HEK293T (cell line): ENCODE measurements around the gene ATR.

Experiments used
- ARNT ChIP-seq: fragments of 450-650 bp; IDR thresholded peaks from 2 replicates; pipeline ENCODE4 v1.6.1; 2017; ENCODE audit warnings: mild to moderate bottlenecking
- FOXK2 ChIP-seq: fragments of 450-650 bp; IDR thresholded peaks from 2 replicates; pipeline ENCODE4 v1.6.1; 2016; ENCODE audit warnings: mild to moderate bottlenecking
- FOXM1 ChIP-seq: fragments of 450-650 bp; IDR thresholded peaks from 2 replicates; pipeline ENCODE4 v1.6.1; 2017; ENCODE audit warnings: mild to moderate bottlenecking, borderline replicate concordance
- NFRKB ChIP-seq: fragments of 450-650 bp; IDR thresholded peaks from 2 replicates; pipeline ENCODE4 v1.6.1; 2016; ENCODE audit warnings: mild to moderate bottlenecking, moderate library complexity
- SP1 ChIP-seq: fragments of 450-650 bp; IDR thresholded peaks from 2 replicates; pipeline ENCODE4 v1.6.1; 2017
- SUZ12 ChIP-seq: fragments of 450-650 bp; IDR thresholded peaks from 2 replicates; pipeline ENCODE4 v1.6.1; 2016; ENCODE audit warnings: mild to moderate bottlenecking

DNA sequence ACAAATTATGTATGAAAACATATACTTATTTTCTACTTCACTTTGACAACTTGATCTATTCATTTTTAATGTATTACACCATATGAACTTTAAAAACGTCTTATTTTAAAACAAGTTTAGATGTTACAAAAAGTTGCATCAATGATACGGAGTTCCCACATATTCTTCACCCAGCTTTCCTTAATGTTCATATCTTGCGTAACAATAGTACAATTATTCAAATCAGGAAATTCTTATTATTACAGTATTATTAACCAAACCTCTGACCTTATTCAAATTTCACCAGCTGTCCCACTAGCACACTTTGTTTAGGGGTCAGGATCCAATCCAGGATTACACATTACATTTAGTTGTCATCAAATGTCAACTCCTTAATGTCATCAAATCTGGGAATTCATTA, 117.8 kb downstream of the ATR start:
- TF ChIP-seq FOXK2, result no peak
- TF ChIP-seq SP1, result no peak
- no peak for TF ChIP-seq SUZ12
- no peak for TF ChIP-seq ARNT
- no peak for TF ChIP-seq FOXM1
- TF ChIP-seq NFRKB, result no peak
